Neural progenitor cell (in vitro differentiated cells): Measurements from ENCODE around the gene SVBP.

Experiments used
- EZH2 ChIP-seq: fragments of 200-600 bp; sonication (generic); IDR thresholded peaks from 2 replicates; pipeline ENCODE4 v1.6.1; 2017; ENCODE audit warnings: antibody characterized with exemption, mild to moderate bottlenecking, moderate library complexity
- EZH2phosphoT487 ChIP-seq: fragments of 200-600 bp; sonication (generic); IDR thresholded peaks from 2 replicates; pipeline ENCODE4 v1.6.1; 2017; ENCODE audit warnings: antibody characterized with exemption
- TF ChIP-seq, protein P1 (sequence below): fragments of 200-600 bp; sonication (generic); IDR thresholded peaks from 2 replicates; pipeline ENCODE4 v1.5.1; 2017; ENCODE audit warnings: antibody characterized with exemption, mild to moderate bottlenecking

DNA sequence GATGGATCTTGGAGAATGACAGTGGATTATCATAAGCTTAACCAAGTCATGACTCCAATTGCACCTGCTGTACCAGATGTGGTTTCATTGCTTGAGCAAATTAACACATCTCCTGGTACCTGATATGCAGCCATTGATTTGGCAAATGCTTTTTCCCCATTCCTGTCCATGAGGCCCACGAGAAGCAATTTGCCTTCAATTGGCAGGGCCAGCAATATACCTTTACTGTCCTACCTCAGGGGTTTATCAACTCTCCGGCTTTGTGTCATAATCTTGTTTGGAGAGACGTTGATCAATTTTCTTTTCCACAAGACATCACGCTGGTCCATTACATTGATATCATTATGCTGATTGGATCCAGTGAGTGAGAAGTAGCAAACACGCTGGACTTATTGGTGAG, 49.4 kb upstream of the SVBP start:
- TF ChIP-seq EZH2phosphoT487 (no peak), EZH2 (no peak)
- TF ChIP-seq, protein P1, sequence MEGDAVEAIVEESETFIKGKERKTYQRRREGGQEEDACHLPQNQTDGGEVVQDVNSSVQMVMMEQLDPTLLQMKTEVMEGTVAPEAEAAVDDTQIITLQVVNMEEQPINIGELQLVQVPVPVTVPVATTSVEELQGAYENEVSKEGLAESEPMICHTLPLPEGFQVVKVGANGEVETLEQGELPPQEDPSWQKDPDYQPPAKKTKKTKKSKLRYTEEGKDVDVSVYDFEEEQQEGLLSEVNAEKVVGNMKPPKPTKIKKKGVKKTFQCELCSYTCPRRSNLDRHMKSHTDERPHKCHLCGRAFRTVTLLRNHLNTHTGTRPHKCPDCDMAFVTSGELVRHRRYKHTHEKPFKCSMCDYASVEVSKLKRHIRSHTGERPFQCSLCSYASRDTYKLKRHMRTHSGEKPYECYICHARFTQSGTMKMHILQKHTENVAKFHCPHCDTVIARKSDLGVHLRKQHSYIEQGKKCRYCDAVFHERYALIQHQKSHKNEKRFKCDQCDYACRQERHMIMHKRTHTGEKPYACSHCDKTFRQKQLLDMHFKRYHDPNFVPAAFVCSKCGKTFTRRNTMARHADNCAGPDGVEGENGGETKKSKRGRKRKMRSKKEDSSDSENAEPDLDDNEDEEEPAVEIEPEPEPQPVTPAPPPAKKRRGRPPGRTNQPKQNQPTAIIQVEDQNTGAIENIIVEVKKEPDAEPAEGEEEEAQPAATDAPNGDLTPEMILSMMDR = no peak
